ENCODE results near the gene DNAL1.
"Not testable (repeated sequence)": the region's sequence is repeated elsewhere in the genome, so short reads cannot be mapped to it uniquely, and the experiment has no call there.

DNAL1 gene

GRCh38 chr14:73644531-73645247 lies at the start of gene DNAL1:
DNAL1 (plus strand) TSS chr14:73644986; CDS start chr14:73645040, 54 bp downstream.
- peak; percentile 77 for DNase-seq (ENCODE audit: low read depth)

DNA sequence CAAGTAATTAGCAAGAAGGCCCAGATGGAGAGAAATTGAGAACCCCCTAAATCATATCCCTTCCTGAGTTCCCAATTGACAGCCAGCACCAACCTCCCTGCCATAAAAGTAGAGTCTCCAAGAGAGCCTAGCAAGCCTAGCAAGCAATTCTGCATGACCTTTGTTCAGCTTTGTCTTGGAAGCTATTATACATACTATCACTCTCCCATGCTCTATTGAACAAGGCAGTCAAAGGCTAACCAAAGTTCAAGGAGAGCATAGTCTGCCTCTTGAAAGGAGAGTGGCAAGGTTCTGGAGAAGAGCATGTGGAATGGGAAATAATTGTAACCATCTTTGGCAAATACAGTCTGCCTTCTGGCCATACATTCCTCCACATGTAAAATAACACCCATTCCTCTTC lies 45.3 kb upstream of the DNAL1 start:
- DNase-seq (ENCODE audit: low read depth): no peak

- DNase-seq (ENCODE audit: low read depth): no peak
Observed at GRCh38 chr14:73602994-73603393, 41.8 kb upstream of the DNAL1 start.

DNA sequence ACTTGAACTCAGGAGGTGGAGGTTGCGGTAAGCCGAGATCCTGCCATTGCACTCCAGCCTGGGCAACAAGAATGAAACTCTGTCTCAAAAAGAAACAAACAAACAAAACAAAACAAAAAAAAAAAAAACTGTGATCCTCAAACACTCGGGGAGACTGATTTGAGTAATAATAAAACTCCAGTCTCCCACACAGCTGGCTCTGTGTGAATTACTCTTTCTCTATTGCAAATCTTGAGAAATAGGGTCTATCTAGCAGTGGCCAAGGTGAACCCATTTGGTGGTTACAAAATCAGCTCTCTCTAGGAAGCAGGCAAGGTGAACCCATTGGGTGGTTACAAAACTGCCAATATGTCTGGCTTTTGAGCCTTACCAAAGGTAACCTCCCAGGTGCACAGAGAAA lies 38.5 kb upstream of the DNAL1 start:
- no peak for DNase-seq (ENCODE audit: low read depth)

DNA sequence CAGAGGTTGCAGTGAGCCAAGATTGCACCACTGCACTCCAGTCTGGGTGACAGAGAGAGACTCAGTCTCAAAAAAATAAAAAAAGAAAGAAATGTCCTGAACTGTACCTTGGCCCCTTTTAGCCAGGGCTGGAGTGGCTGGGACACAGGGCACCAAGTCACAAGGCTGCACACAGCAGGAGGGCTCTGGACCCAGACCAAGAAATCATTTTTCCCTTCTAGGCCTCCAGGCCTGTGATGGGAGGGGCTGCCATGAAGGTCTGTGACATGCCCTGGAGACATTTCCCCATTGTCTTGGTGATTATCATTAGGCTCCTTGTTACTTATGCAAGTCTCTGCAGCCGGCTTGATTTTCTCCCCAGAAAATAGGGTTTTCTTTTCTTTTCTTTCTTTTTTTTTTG lies 37.5 kb upstream of the DNAL1 start:
- no peak for DNase-seq (ENCODE audit: low read depth)

DNA sequence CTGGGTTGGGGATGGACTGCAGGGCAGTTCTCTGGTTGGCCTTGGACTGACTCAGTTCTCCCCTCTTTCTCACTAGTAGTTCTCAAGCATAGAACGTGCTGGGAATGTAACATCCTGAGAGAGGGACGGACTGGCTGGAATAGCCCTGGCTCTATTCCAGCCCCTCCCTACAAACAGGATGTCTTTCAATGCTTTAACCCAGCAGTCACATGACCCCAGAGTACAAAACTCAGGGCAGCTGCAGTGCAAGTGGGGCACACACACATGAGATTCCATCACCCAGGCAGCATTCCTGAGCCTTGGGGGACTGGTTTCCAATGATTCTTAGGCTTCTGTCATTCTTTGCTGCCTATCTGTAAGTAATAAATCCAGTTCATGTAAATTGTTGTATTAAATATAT lies 34.1 kb upstream of the DNAL1 start:
- DNase-seq (ENCODE audit: low read depth): no peak

GRCh38 chr14:73612339-73613045 lies 32.3 kb upstream of the DNAL1 start, which contains the start of gene ACOT6:
ACOT6 (plus strand) TSS chr14:73612517; CDS start chr14:73612572, 55 bp downstream.
- peak; percentile 31 for DNase-seq (ENCODE audit: low read depth)

GRCh38 chr14:73613046-73613383 lies 31.8 kb upstream of the DNAL1 start:
- no peak for DNase-seq (ENCODE audit: low read depth)

GRCh38 chr14:73613419-73613963 lies 31.3 kb upstream of the DNAL1 start:
- no peak for DNase-seq (ENCODE audit: low read depth)

GRCh38 chr14:73616831-73617230 lies 28.0 kb upstream of the DNAL1 start:
- DNase-seq (ENCODE audit: low read depth): no peak

- no peak for DNase-seq (ENCODE audit: low read depth)
Observed at GRCh38 chr14:73619524-73619923, 25.3 kb upstream of the DNAL1 start.

GRCh38 chr14:73620268-73620667 lies 24.5 kb upstream of the DNAL1 start:
- no peak for DNase-seq (ENCODE audit: low read depth)

GRCh38 chr14:73623504-73624054 lies 21.2 kb upstream of the DNAL1 start:
- no peak for DNase-seq (ENCODE audit: low read depth)

GRCh38 chr14:73625706-73626105 lies 19.1 kb upstream of the DNAL1 start:
- no peak for DNase-seq (ENCODE audit: low read depth)

DNA sequence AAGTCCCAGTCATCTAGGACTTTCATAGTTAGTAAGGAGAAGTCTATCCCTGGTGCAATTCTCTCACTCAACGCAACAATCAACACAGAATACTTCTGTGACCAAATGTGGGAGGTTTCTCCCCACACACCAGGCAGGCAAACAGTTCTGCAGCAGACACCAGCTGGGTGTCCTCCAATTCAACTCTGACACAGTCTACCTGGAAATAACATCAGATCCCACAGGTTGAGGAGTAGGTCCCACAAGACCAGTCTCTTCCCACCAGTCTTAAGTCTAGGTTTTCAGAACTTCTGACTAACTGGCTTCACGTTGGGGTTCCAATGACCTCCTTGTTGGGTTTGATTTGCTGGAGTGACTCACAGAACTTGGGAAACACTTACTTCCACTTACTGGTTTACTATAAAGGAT lies 17.6 kb upstream of the DNAL1 start:
- DNase-seq (ENCODE audit: low read depth): no peak

GRCh38 chr14:73630009-73630780 lies 14.6 kb upstream of the DNAL1 start:
- DNase-seq (ENCODE audit: low read depth): no peak

DNA sequence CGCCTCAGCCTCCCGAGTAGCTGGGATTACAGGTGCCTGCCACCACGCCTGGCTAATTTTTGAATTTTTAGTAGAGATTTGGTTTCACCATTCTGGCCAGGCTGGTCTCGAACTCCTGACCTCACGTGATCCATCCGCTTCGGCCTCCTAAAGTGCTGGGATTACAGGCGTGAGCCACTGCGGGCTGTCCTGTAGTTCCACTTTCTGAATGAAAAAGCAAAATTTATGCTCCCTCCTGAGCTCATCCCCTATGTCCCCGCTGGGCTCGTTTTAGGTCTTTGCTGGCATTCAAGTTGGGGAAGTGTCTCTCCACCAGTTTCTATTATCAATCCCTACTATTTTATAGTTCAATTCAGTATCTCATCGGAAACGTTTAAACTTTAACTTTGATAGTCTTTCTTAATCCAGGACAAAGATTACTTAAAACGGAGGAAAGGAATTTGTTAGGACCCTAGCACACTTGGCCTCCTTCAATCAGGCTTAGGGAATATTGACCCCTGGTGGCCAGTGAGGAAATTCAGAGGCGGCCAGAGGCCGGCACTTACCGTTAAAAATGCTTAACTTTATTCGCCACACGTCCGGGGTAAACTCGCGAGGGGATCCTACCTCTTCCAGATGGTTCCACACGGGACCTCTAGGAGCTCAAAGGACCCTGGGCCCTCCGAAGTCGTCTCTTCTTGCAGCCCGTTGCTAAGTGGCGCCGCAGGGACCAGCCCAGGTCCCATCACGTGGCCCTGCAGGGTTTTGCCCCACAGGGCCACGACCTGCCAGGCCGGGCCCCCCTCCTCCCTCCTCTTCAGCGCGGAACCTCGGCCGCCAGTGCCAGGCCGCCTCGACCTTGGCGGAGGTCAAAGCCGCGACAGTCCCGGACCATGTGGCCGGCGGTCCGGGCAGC lies 11.4 kb upstream of the DNAL1 start:
- peak; percentile 21 for DNase-seq (ENCODE audit: low read depth)

DNA sequence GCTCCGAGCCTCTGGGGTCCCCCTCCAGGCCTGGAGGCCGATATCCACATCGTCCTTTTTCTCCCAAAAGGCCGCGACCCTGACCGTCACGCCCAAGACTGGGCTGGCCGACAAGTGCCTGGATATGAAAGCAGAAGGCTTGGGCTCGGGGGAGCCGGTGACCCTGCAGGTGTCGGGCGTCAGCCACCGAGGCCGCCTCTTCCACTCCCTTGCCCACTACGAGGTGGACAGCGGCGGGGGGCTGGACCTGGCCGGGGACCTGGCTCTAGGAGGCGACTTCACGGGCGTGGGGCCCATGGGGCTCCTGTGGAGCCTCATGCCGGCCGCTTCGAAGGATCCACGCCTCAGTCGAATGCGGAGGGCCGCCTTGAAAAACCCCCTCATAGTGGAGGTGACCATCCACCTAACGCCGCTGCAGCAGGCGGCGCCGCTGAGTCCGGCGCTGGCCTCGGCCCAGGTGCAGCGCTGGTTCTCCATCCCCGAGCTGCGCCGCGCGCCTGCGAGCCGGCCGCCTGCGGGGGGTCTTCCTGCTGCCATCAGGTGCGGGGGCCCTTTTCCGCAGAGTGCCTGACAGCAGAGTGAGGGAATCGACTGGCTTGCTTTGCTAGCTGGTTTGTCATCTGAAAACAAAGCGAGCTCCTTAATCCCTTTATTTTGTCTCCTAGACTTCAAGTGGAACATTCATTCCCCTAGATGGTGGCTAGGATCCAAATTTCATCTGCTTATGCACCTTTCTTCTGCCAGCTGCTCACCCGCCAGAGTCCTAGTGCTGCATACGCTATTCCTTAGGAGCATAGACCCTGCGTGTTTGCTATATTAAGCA lies 10.6 kb upstream of the DNAL1 start:
- DNase-seq (ENCODE audit: low read depth): no peak

GRCh38 chr14:73636355-73636754 lies 8.4 kb upstream of the DNAL1 start:
- DNase-seq (ENCODE audit: low read depth): not testable (repeated sequence)

GRCh38 chr14:73637830-73638229 lies 7.0 kb upstream of the DNAL1 start:
- DNase-seq (ENCODE audit: low read depth): no peak

Data from stimulated activated CD8-positive, alpha-beta memory T cell treated with anti-CD3 and anti-CD28 coated beads, Interleukin-15, amount 100 ng/mL, for 24 hours (primary cell).